PC-3 (cell line): ENCODE measurements around the gene CCDC32.

Experiments
- EZH2 ChIP-seq: fragments of 300-600 bp; sonication (generic); IDR thresholded peaks from one replicate; pipeline ENCODE4 v1.6.1; 2017; ENCODE audit warnings: antibody characterized with exemption, mild to moderate bottlenecking, low read length; ENCODE audit not compliant: unreplicated experiment
- EZH2phosphoT487 ChIP-seq: fragments of 300-600 bp; sonication (generic); IDR thresholded peaks from 2 replicates; pipeline ENCODE4 v1.6.1; 2018; ENCODE audit warnings: mild to moderate bottlenecking, antibody characterized with exemption, low read length, borderline replicate concordance
- TF ChIP-seq, protein P1 (sequence below): fragments of 300-600 bp; sonication (generic); conservative IDR thresholded peaks from 2 replicates; pipeline ENCODE4 v1.5.1; 2017; ENCODE audit warnings: antibody characterized with exemption, low read depth, mild to moderate bottlenecking, low read length

DNA sequence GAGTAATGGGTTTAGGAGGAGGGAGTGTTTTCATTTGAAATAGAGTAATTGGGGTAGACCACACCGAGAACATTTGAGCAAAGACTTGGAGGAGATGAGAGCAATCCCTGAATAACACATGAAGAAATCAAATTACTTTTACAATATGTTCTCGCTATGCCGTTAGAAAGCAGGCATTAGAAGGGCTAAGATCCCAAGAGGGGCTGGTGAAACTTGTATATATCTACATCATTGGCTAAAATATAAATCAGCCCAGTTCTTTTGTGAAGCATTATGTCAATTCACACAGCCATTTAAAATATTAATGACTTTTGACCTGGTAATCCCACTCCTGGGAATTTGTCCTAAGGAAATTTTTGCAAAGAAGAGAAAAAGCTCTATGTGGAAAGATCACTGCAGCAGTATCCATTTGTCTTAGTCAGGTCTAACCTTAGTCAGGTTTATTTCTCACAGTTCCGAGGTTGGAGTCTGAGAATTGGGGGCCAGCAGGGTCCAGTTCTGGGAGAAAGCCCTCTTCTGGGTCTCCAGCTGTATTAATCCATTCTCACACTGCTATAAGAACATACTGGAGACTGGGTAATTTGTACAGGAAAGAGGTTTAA is 31.0 kb downstream of the CCDC32 start:
- no peak for TF ChIP-seq EZH2
- TF ChIP-seq, protein P1, sequence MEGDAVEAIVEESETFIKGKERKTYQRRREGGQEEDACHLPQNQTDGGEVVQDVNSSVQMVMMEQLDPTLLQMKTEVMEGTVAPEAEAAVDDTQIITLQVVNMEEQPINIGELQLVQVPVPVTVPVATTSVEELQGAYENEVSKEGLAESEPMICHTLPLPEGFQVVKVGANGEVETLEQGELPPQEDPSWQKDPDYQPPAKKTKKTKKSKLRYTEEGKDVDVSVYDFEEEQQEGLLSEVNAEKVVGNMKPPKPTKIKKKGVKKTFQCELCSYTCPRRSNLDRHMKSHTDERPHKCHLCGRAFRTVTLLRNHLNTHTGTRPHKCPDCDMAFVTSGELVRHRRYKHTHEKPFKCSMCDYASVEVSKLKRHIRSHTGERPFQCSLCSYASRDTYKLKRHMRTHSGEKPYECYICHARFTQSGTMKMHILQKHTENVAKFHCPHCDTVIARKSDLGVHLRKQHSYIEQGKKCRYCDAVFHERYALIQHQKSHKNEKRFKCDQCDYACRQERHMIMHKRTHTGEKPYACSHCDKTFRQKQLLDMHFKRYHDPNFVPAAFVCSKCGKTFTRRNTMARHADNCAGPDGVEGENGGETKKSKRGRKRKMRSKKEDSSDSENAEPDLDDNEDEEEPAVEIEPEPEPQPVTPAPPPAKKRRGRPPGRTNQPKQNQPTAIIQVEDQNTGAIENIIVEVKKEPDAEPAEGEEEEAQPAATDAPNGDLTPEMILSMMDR, result no peak
- no peak for TF ChIP-seq EZH2phosphoT487
